ENCODE measurements around the gene HOMEZ. TPM values are rescaled to one million over a fixed set of nuclear protein-coding genes. Genes with fewer than 3 reads are reported as not detected.

The HOMEZ gene
- total RNA-seq, 4 donors from 2014 or later: 7.9 to 10.6 (median 9.5) TPM

- Histone ChIP-seq H3K9me3 (no peaks in the 10 kb centered on the region), H3K4me3 (no peak overlapping the region), H3K27ac (no peak overlapping the region), H3K4me1 (no peaks in the 10 kb centered on the region), H3K36me3 (no peaks in the 10 kb centered on the region), H3K27me3 (peaks cover 0 to 6% (median 0%) of the 10 kb centered on the region in 4 donors)
- no peak for TF ChIP-seq CTCF (IDR thresholded peaks at IDR 0.05)
- no peak for TF ChIP-seq POLR2A (IDR thresholded peaks at IDR 0.05)
- intact Hi-C loops (cut with DNase I): no loop called here
- no peak for DNase-seq
These were observed 26.5 kb downstream of the HOMEZ start for GRCh38 chr14:23259426-23259825.

- Histone ChIP-seq H3K4me1 (no peaks in the 10 kb centered on the region), H3K27ac (no peak overlapping the region), H3K4me3 (no peak overlapping the region), H3K36me3 (no peaks in the 10 kb centered on the region), H3K9me3 (no peaks in the 10 kb centered on the region), H3K27me3 (peaks cover 0 to 2% (median 0%) of the 10 kb centered on the region in 4 donors)
- no peak for DNase-seq
- intact Hi-C loops (cut with DNase I): no loop called here
- WGBS, 2 donors: 75 to 78% methylated on average over 5 of the region's 5 CpGs
- TF ChIP-seq CTCF (IDR thresholded peaks at IDR 0.05): no peak
- no peak for TF ChIP-seq POLR2A (IDR thresholded peaks at IDR 0.05)
These were observed 27.7 kb downstream of the HOMEZ start for GRCh38 chr14:23258256-23258655.

- DNase-seq: no peak
- H3K27ac ChIP-seq: no peak overlapping the region
- TF ChIP-seq CTCF (IDR thresholded peaks at IDR 0.05): no peak
- no peak for TF ChIP-seq POLR2A (IDR thresholded peaks at IDR 0.05)
- H3K27me3 ChIP-seq: peaks cover 0 to 14% (median 0%) of the 10 kb centered on the region in 4 donors
- H3K36me3 ChIP-seq: no peaks in the 10 kb centered on the region
- intact Hi-C loops (cut with DNase I): no loop called here
- 48 to 65% methylated on average over 4 of the region's 4 CpGs for WGBS, 2 donors
- no peaks in the 10 kb centered on the region for H3K9me3 ChIP-seq
- no peaks in the 10 kb centered on the region for H3K4me1 ChIP-seq
- H3K4me3 ChIP-seq: no peak overlapping the region
These were observed 33.3 kb downstream of the HOMEZ start for GRCh38 chr14:23252420-23253333.

- no peaks in the 10 kb centered on the region for H3K9me3 ChIP-seq
- DNase-seq: no peak
- intact Hi-C loops (cut with DNase I): no loop called here
- 39 to 51% methylated on average over 3 of the region's 3 CpGs for WGBS, 2 donors
- TF ChIP-seq CTCF (IDR thresholded peaks at IDR 0.05): no peak
- TF ChIP-seq POLR2A (IDR thresholded peaks at IDR 0.05): no peak
- no peaks in the 10 kb centered on the region for H3K4me1 ChIP-seq
- no peaks in the 10 kb centered on the region for H3K36me3 ChIP-seq
- H3K27ac ChIP-seq: no peak overlapping the region
- H3K4me3 ChIP-seq: no peak overlapping the region
- H3K27me3 ChIP-seq: peaks cover 0 to 14% (median 0%) of the 10 kb centered on the region in 4 donors
These were observed 33.9 kb downstream of the HOMEZ start for GRCh38 chr14:23252006-23252405.

- intact Hi-C loops (cut with DNase I): no loop called here
- no peak for DNase-seq
These were observed 36.1 kb downstream of the HOMEZ start for GRCh38 chr14:23249824-23250223.

More at GRCh38 chr14:23249824-23250223, 36.1 kb downstream of the HOMEZ start:
- peaks cover 0 to 14% (median 0%) of the 10 kb centered on the region in 4 donors for H3K27me3 ChIP-seq
- H3K27ac ChIP-seq: no peak overlapping the region
- H3K4me3 ChIP-seq: no peak overlapping the region
- WGBS, 2 donors: 80 to 87% methylated on average over 6 of the region's 6 CpGs
- no peak for TF ChIP-seq CTCF (IDR thresholded peaks at IDR 0.05)
- TF ChIP-seq POLR2A (IDR thresholded peaks at IDR 0.05): no peak
- H3K36me3 ChIP-seq: no peaks in the 10 kb centered on the region
- no peaks in the 10 kb centered on the region for H3K4me1 ChIP-seq
- no peaks in the 10 kb centered on the region for H3K9me3 ChIP-seq
